HL-60 (cell line): ENCODE results near the gene ANKRD60.

Experiments
- CTCF ChIP-seq: IDR thresholded peaks from one replicate; pipeline ENCODE4 v1.5.1; 2011; ENCODE audit warnings: low read length, control low read depth, inconsistent platforms; ENCODE audit not compliant: insufficient read depth
- GABPA ChIP-seq: IDR thresholded peaks from 2 replicates; pipeline ENCODE4 v1.6.1; 2012; ENCODE audit warnings: low read depth
- POLR2AphosphoS5 ChIP-seq: IDR thresholded peaks from 2 replicates; pipeline ENCODE4 v1.6.1; 2012; ENCODE audit warnings: low read depth
- REST ChIP-seq: IDR thresholded peaks from 2 replicates; pipeline ENCODE4 v1.6.1; 2012; ENCODE audit warnings: low read depth; ENCODE audit not compliant: insufficient replicate concordance
- SPI1 ChIP-seq: IDR thresholded peaks from 2 replicates; pipeline ENCODE4 v1.6.1; 2012; ENCODE audit warnings: low read depth, mild to moderate bottlenecking, borderline replicate concordance

GRCh38 chr20:58210398-58210747 is 18.1 kb downstream of the ANKRD60 start:
- TF ChIP-seq CTCF (no peak), POLR2AphosphoS5 (no peak), GABPA (no peak), REST (no peak), SPI1 (no peak)
